ENCODE data around the gene NOC4L.
"Not testable (repeated sequence)": the region's sequence is repeated elsewhere in the genome, so short reads cannot be mapped to it uniquely, and the experiment has no call there.

NOC4L gene

GRCh38 chr12:132140918-132141841 is 3.1 kb upstream of the NOC4L start:
- no peak for DNase-seq (ENCODE audit: low read depth, low spot score)
- H3K4me3 ChIP-seq (ENCODE audit: low read length), result no peak overlapping the region

GRCh38 chr12:132141976-132142678 is 2.1 kb upstream of the NOC4L start:
- DNase-seq (ENCODE audit: low read depth, low spot score), result no peak
- no peak overlapping the region for H3K4me3 ChIP-seq (ENCODE audit: low read length)

GRCh38 chr12:132142679-132143335 is 1.4 kb upstream of the NOC4L start:
- DNase-seq (ENCODE audit: low read depth, low spot score), result no peak
- H3K4me3 ChIP-seq (ENCODE audit: low read length), result peak overlapping the region; percentile 76

- H3K4me3 ChIP-seq (ENCODE audit: low read length), result peak overlapping the region; percentile 76
- no peak for DNase-seq (ENCODE audit: low read depth, low spot score)
Measured at GRCh38 chr12:132143336-132144071, 753 bp upstream of the NOC4L start.

- no peak for DNase-seq (ENCODE audit: low read depth, low spot score)
Measured at GRCh38 chr12:132144810-132145168, 532 bp downstream of the NOC4L start.

GRCh38 chr12:132145334-132145733 is 1.1 kb downstream of the NOC4L start:
- H3K4me3 ChIP-seq (ENCODE audit: low read length), result peak overlapping the region; percentile 86
- DNase-seq (ENCODE audit: low read depth, low spot score), result no peak

More at GRCh38 chr12:132144810-132145168, 532 bp downstream of the NOC4L start:
- H3K4me3 ChIP-seq (ENCODE audit: low read length), result peak overlapping the region; percentile 86

- no peak for DNase-seq (ENCODE audit: low read depth, low spot score)
- H3K4me3 ChIP-seq (ENCODE audit: low read length), result no peak overlapping the region
Measured at GRCh38 chr12:132146098-132146497, 1.8 kb downstream of the NOC4L start.

GRCh38 chr12:132146772-132147422 is 2.6 kb downstream of the NOC4L start:
- no peak overlapping the region for H3K4me3 ChIP-seq (ENCODE audit: low read length)
- no peak for DNase-seq (ENCODE audit: low read depth, low spot score)

- DNase-seq (ENCODE audit: low read depth, low spot score), result no peak
- H3K4me3 ChIP-seq (ENCODE audit: low read length), result no peak overlapping the region
Measured at GRCh38 chr12:132147423-132148367, 3.4 kb downstream of the NOC4L start.

GRCh38 chr12:132148368-132149045 is 4.2 kb downstream of the NOC4L start:
- H3K4me3 ChIP-seq (ENCODE audit: low read length), result no peak overlapping the region
- DNase-seq (ENCODE audit: low read depth, low spot score), result no peak

- DNase-seq (ENCODE audit: low read depth, low spot score); H3K4me3 ChIP-seq (ENCODE audit: low read length): not testable (repeated sequence)
Measured at GRCh38 chr12:132149526-132149925, 5.3 kb downstream of the NOC4L start.

- H3K4me3 ChIP-seq (ENCODE audit: low read length), result no peak overlapping the region
- DNase-seq (ENCODE audit: low read depth, low spot score), result no peak
Measured at GRCh38 chr12:132150780-132151144, 6.5 kb downstream of the NOC4L start.

- no peak for DNase-seq (ENCODE audit: low read depth, low spot score)
- no peak overlapping the region for H3K4me3 ChIP-seq (ENCODE audit: low read length)
Measured at GRCh38 chr12:132151145-132151765, 7.0 kb downstream of the NOC4L start.

- no peak overlapping the region for H3K4me3 ChIP-seq (ENCODE audit: low read length)
- DNase-seq (ENCODE audit: low read depth, low spot score), result no peak
Measured at GRCh38 chr12:132151766-132152410, 7.6 kb downstream of the NOC4L start.

- H3K4me3 ChIP-seq (ENCODE audit: low read length), result no peak overlapping the region
- DNase-seq (ENCODE audit: low read depth, low spot score), result no peak
Measured at GRCh38 chr12:132152411-132152821, 8.2 kb downstream of the NOC4L start.

- no peak overlapping the region for H3K4me3 ChIP-seq (ENCODE audit: low read length)
- no peak for DNase-seq (ENCODE audit: low read depth, low spot score)
Measured at GRCh38 chr12:132152953-132153352, 8.7 kb downstream of the NOC4L start.
